ENCODE measurements around the gene MCOLN1.

MCOLN1 gene

DNA sequence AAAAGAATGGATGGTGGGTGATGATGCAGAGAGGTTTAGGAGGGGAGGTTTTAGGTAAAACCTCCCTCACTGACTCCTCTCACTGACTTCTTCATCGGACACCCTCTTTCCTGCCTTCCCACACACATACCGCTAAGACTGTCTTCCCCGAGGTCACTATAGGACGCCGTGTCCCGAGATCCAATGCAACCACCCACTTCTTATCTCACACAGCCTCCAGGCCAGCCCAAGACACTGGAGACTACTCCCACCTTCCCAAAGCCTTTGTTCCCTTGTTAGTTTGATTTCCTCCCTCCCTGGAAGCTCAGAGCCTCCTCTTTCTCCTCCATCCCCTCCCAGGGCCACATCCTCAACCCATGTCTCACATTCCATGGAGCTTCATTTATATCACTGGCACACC, 56.8 kb downstream of the MCOLN1 start:
- DNase-seq: no peak

DNA sequence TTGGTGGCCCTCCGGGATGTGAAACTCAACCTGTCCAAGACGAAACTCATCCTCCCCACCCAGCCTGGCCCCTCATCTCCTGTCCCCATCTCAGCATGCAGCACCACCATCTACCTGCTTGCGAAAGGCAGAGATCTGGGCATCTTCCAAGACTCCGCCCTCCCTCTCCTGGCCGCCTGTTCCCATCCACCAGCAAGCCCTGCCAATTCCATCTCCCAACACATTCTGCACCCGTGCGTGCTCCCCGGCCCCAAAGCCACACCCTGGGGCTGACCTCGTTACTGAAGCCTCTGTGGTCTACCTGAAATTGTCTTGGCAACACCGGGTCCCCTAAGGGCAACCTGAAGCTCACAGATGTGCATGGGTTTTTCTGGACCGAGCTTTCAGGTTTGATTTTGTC, 60.0 kb downstream of the MCOLN1 start:
- no peak for DNase-seq

Measured in islet precursor cell (in vitro differentiated cells).